ENCODE measurements around the gene DYNLRB1.
A peak's percentile ranks its signal among the peaks of the same experiment; 100 is the strongest.

The DYNLRB1 gene

DNA sequence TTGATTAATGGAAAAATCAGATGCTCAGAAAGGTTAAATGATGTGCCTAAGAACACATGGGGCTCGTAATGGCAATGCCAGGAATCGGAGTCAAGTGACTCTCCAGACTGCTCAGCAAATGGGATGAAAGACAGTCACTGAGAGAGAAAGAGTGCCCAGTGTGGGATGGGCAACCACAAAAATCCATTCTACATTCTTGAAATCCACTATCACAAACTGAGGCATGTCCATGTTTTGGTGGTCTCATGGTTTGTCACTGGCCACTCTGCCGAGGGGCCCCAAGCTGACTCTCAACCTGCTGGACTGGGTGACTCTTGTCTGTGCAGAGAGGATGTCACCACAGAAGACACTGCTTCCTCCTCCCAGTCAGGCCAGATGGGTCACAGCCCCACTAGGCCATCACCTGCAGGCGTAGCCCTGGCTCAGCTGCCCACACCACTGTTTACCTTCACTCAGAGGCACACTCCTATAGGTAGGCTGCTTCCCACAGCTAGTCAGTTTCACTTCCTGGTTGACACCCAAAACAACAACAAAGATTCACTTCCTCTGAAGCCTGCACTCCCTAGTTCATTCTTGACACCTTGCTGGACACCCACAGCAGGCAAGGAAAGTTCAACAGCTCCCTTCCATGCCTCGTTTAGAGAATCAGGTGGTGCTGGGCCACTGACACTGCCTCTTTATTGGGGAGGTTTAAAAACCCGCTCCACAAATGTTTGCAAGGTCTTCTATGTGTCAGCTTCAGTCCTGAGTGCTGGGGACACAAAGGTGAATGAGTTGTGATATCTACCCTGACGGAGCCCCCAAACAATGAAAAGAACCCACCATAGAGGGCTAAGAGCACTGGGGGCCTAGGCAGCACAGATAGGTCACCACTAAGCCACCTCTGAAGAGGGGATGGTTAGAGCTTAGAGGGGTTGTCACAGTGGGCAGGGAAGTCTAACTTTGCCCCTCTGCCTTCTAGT is 64.0 kb downstream of the DYNLRB1 start:
- DNase-seq = no peak

DNA sequence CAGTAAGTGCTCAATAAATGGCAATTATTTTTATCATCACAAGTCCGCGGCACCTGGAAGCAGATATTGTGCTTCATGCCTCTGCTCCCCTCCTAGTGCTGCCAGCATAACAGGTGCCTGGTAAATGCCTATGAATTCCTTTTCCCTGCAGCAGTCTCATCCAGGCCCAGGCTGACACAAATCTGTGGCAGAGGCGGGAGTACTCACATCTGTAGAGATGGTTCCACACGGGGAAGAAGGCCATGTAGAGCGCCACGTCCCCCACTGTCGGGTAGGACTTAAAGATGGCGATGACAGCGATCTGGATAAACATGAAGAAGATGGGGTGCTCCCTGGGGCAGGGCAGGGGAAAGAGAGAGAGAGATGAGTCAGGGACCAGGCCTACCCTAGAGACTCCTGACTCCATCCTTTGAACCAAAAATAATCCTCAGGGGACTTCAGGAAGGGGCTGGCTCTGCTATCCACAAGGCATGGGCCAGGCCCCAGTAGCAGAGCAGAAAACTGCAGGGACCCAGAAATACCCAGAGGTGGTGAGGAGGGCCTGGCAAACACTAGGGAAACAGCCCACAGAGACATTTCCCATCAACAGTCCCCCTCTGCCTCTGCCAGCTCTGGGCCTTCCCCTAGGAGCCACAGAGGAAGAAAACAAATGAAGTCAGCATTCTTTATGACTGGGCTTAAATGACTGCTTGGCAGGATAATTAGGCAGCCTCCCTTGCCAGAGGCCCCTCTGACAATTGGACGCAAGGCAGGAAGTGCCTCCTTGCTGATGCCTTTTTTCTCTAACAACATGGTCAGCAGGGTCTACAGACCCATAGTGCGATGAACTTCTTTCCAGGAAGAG is 65.3 kb downstream of the DYNLRB1 start:
- peak; percentile 13 for DNase-seq

DNA sequence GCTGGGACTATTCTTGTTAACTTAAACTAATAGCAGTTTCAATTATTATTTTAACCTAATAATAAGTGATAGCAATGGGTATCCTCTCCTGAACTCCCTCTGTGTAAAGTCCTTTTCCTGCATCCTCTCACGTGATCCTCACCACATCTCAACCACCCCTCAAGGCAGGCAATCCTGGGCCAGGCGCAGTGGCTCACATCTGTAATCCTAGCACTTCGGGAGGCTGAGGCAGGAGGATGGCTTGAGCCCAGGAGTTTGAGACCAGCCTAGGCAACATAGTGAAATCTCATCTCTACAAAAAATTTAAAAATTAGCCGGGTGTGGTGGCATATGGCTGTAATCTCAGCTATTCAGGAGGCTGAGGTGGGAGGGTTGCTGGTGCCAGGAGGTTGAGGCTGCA is 66.0 kb downstream of the DYNLRB1 start:
- no peak for DNase-seq

DNA sequence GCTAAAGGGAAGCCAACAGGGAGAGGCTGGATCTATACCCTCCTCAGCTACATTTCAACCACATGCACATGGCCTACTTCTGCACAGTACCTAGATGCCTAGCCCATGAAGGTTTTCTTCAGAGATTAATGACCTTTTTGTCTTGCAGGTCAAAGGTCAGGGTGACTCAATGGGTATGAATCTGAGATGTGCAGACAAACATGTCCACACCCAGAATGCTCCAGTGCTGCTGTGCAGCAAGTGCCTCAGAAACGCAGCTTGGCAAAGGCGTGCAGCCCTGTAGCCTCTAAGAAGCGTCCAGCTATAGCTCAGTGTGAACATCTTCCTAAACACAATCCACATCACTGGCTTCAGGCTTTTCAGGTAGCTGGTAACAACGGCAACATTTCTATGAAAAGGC is 66.7 kb downstream of the DYNLRB1 start:
- DNase-seq = no peak

DNA sequence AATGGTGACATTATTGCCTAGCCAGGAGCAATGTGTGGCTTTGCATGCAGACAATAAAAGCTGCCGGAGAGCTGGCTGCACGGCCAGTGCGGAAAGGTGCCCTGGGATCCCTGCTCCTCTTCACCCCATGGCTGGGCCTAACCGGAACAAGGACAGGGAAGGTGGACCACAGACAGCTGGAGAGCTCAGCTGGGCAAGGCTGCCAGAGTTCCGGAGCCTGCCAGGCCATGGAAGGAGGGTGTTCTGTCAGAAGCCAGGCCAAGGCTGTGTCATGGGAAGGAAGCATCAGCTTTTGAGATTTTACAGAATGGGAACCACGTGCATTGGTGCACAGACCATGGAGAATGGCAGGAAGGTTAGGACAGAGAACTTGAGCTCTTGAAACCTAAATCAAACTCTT is 67.3 kb downstream of the DYNLRB1 start:
- no peak for DNase-seq

DNA sequence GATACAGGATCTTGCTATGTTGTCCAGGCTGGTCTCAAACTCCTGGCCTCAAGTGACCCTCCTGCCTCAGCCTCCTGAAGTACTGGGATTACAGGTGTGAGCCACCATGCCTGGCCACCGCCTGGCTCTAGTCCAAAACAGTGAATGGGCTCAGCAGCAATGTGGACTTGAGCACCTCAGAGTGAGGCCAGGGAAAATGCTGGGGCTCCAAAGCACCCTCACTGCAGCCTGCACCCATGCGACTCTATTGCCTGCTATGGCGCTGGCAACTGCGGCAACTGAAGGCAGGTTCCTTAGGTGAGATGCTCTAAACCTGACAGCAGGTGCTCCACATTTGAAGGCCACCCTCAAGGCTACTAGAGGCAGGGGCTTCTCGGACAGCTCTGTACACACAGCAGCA is 68.8 kb downstream of the DYNLRB1 start:
- no peak for DNase-seq

DNA sequence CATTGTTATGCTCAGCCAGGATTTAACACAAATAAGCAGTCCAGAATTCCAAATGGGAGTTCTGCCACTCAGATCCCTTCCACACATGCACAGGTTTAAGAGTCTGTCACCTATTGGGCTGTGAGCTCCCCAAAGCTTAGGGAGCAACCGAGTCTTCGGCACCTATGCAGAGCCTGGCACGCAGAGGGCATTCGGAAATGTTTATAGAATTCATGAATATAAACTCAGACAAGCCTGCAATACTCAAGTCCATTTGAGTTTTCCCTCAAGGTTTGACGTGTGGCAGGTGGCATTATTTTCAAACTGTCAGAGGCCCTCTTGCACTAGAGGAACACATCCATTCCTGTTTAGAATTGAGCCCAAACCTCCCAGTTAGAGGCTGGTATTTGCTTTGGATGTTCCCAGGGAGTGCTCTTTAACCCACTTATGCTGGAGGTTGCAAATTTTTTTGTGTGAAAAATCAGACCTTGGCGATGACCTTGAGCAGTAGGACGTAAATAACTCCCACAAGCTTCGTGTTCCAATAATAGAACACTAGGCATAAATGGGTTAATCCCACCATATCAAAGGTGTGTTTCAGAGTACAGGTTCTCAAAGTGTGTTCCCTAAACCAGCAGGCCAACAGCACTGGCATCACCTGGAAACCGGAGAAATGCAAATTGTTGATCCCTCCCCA is 70.4 kb downstream of the DYNLRB1 start:
- no peak for DNase-seq

All from GDM1 (cell line).